HG02759 (cell line): ENCODE results near the gene NCKAP5L.

Source experiments
- ATAC-seq: cut with Tn5 transposase; IDR thresholded peaks from one replicate; pipeline ENCODE4 v1.9.1; 2021; ENCODE audit warnings: mild to moderate bottlenecking, moderate library complexity; ENCODE audit not compliant: unreplicated experiment

NCKAP5L gene

DNA sequence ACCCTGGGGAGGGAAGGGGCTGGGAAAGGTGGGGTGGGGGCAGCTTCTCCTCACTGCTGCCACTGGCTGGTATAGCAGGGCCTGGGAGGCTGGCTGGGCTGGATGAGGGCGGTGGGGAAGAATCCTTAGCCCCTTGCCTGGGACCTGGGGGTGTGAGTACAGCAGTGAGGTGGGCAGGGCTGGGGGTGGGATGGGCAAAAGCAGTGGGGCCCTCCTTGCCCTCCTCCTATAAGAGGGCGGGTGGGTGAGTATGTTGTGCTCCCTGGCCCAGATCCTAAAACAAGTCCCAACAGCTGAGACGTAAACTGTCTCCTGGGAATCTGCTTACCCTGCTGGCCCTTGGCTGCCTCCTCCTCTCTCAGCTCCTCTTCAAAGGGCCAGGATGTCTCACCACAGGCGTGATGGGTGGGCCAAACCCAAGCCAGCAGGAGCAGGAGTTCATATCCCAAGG lies 2.2 kb downstream of the NCKAP5L start:
- no peak for ATAC-seq

DNA sequence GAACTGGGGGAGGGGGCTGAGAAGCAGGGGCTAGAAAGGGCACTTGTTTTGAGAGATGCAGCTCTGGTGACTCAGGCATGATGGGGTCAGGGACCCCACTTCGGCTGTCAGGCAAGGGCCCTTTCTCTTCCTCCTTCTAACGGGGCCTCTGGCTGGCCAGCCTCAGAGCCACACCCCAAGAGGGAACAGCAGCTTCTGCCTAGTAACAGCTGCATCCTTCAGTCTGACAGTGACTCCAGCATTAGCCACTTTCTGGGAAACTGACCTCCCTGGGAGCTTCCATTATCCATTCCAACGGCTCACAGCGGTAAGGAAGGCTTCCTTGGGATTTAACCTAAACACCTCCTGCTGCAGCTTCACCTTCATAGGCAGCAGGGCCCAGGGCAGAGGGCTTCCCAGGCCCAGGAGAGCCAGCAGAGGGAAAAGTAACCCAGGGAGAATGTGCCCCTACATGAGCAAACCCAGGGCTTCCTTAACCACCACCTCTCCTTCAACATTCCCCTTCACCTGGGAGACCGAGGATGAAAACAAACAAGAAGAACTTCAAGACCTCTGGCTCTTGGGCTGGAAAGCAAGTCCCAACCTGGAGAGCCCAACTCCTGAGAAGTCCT lies 2.7 kb downstream of the NCKAP5L start:
- no peak for ATAC-seq

DNA sequence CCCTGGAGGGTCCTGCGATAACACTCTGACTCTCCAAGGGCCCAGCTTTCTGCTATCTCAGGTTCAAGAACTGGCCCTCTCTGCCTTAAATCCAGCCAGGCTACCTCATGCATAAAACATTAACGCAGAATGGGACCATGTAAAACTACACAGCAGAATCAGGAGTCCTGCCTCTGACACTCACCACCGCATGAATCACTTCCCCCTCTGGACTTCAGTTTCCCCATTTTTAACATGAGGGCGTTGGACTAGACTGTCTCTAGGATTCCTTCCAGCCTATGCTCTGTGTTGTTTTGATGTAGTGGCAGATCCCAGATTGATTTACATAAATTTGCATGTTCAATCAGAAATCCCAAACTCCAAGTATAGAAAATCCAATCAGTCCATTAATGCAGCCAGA lies 3.3 kb downstream of the NCKAP5L start:
- ATAC-seq = no peak

DNA sequence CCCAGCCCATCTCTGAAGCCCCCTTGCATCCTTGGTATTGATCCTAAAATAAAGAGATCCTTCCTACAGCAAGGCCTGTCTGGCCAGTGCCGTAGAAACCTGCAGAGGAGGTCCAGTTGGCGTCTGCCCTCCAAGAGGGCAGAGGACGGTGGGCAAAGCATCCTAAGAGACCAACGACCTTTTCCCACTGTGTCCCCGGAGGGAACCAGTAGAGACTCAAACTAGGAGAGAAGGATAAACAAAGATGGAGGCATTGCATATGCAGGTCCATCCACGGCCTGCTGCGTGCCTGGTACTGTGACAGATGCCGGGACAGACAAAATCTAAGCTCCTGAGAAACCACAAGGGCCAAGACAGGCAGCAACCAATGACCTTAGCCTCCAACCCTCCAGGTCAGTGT lies 3.8 kb downstream of the NCKAP5L start:
- ATAC-seq = no peak

DNA sequence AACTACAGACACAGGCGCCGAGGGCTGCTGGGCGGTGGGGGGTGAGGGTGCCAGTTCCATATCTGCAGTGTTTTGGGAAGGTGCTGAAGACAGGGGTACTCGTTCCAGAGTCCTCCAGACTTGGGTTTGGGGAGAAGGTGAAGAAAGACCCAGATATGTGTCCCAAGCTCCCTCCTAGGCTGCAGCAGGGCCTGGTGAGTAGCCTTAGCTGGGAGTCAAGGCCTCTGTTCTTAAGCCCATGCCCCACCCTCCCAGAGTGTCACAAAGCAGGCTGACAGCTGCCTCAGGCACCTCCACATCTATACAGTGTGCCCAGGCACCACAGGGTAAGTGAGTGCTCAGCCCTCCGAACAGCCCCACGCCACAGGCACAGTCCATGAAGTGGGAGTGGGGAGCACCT lies 4.3 kb downstream of the NCKAP5L start:
- ATAC-seq = no peak

DNA sequence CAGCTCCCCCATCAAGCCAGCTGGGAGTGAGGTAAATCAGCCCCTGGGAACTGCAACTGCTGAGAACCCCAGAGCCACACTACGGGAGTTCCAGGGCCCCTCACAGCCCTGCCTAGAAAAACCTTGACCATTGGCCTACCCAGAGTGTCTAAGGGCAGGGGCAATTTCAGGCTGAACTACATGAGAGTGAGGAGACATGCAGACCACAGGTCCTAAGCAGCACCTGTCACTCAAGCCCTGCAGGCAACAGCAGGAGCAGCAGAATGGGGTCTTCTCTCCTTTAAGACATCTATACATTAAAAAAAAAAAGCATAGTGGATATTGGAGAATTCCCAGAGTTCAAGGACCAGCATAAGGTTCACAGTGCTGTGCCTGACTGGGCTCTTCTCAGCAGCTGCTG lies 4.9 kb downstream of the NCKAP5L start:
- no peak for ATAC-seq

DNA sequence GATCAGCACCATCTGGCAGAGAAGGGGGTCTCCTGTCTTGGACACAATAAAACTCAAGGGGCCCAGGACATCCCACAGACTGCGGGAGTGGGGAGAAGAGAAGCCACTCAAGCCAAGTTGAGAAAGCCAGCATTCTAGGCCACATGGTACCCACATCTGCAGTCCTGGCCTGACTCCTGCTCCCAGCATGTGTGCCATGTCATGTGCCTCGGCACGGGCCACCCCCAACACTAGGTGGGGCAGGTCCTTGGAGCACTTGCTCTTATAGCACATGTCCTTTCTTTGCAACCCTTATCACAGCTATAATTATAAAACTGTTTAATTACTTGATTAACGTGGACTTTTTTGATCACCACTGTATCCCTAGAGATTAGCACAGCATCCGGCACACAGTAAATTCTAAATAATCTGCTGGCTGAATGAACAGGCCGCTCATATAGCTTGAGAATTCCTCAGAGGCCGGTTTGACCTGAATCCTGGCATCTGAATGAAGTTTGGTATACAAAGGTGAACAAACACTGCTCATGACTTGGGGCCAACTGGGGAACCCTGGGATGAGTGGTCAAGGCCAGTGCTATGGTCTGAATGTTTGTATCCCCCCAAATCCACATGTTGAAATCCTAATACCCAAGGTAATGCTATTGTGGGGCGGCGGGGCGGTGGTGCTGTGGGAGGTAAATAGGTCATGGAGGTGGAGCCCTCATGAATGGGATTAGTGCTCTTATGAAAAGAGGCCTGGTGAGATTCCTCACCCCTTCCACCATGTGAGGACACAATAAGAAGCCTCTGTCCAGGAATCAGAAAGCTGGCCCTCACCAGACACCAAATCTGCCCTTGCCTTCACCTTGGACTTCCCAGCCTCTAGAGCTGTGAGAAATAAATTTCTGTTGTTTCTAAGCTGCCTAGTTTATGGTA lies 6.6 kb downstream of the NCKAP5L start:
- no peak for ATAC-seq

DNA sequence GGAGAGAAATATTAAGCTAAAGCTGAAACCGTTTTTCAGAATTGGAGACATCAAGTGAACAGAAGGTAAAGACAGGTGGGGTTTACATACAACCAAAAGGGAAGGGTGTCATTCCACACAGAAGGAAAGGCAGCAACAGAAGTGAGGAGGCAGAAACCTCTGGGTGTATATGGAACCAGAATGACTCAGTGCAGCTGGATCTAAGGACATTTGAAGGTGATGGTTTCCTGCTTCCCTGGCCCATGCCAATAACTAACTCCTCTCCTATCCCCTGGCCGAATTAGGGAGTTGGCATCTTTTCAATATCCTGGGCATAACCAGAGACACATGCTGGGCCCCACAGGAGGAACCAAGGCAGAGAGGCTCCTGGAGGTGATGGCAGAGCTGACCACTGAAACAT lies 8.4 kb downstream of the NCKAP5L start:
- ATAC-seq = no peak

DNA sequence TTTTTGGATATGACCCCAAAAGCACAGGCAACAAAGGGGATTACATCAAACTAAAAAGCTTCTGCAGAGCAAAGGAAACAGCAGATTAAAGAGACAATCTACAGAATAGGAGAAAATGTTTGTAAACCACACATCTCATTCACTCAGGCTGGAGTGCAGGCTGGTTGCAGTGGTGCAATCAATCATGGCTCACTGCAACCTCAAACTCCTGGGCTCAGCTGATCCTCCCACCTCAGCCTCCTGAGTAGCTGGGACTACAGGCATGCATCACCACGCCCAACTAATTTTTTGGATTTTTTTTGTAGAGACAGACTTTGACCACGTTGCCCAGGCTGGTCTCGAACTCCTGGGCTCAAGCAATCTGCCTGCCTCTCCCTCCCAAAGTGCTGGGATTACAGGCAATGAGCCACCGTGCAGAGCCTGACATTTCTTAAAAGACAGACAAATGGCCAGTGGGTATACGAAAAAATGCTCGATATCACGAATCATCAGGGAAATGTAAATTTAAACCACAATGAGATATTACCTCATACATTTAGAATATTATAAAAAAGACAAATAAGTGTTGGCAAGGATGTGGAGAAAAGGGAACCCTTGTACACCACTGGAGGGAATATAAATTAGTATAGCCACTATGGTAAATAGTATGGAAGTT lies 9.8 kb downstream of the NCKAP5L start:
- no peak for ATAC-seq

DNA sequence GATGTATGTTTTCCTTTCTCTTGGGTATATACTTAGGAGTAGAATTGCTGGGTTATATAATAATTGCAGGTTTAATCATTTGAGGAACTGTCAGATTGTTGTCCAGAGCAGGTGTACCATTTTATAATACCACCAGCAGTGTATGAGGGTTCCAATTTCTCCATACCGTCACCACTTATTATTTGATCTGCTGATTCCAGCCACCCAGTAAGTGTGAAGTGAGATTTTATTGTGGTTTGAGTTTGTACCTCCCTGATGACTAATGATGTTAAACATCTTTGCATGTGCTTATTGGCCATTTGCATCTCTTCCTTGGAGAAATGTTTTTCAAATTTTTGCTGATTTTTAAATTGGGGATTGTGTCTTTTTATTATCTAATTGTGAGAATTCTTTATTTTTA lies 15.1 kb downstream of the NCKAP5L start:
- no peak for ATAC-seq

DNA sequence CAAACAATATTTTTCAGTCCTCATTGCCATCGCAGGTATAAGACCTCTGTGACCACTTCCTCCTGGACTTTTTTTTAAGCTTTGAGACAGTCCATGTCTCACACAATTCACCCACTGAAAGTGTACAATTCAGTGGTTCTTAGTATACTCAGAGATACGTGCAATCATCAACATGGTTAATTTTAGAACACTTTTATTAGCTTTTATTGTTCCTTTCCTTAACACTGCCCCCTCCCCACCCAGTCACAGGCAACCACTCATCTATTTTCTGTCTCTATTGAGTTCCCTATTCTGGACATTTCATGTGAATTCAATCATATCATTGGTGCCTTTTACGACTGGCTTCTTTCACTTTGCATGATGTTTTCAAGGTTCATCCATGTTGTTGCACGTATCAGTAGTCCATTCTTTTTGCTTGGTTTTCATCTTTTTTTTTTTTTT lies 16.2 kb downstream of the NCKAP5L start:
- no peak for ATAC-seq

DNA sequence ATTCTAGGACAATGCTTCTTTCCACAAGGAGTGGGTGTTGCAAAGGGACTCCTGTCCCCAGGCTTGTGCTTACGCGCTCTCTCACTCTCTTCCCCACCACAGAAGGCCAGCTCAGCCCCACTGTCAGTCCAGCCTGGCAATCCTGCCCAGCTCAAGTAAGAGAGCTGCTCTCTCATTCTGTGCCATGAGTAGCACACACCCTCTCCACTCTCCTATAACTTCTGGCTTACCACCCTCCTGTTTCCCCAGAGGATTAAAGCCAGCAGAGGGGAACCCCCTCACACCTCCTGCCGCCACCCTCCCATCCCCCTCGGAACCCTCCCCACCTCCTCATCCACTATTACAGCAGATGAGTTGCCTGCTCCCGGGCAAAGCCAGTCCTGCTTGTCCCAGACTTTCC lies 17.1 kb downstream of the NCKAP5L start:
- ATAC-seq = no peak

DNA sequence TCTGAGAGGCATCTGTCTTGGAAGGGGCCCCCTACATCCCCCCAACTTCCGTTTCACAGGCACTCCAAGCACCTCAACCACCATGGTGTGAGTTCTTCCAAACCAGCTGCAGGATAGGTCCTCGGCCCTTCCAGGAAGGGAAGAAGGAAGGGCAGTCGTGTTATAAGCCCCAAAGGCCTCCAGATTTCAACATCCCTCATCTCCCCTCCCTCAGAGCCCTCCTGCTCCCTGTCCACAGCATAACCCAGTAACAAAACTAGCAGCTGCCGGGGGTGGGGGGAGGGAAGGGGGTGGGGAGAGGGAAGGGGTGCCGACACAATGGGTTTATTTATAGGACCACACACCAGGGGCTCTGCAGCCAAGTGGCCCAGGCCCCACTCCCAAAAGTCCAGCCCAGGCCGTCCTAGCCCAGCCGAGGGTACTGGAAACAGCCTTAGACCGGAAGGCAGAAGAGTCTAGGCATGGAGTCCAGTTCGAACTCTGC lies 18.3 kb downstream of the NCKAP5L start:
- no peak for ATAC-seq

DNA sequence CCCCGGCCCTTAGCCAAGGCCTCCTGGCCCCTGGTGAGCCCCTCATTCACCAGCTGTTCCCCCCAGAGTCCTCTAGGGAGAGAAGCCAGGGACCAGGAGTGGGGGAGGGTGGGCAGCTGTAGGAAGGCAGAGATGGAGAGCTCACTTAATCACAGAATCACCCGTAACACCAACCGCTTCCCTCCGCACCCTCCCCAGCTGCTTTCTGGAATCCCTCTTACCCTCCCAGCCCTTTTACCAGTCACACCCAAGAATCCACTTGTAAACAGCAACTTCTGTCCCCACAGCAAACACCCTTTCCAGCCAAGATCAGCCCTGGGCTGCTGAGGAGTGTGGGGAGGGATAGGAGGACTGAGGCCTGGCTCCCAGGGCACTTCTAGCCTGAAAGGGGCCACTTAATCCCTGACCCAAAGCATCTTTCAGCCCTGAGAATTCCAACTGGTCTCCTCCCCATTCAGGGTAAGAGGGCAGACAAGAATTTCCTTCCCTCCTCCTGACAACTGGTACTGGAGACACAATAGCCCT lies 18.8 kb downstream of the NCKAP5L start:
- ATAC-seq = no peak

DNA sequence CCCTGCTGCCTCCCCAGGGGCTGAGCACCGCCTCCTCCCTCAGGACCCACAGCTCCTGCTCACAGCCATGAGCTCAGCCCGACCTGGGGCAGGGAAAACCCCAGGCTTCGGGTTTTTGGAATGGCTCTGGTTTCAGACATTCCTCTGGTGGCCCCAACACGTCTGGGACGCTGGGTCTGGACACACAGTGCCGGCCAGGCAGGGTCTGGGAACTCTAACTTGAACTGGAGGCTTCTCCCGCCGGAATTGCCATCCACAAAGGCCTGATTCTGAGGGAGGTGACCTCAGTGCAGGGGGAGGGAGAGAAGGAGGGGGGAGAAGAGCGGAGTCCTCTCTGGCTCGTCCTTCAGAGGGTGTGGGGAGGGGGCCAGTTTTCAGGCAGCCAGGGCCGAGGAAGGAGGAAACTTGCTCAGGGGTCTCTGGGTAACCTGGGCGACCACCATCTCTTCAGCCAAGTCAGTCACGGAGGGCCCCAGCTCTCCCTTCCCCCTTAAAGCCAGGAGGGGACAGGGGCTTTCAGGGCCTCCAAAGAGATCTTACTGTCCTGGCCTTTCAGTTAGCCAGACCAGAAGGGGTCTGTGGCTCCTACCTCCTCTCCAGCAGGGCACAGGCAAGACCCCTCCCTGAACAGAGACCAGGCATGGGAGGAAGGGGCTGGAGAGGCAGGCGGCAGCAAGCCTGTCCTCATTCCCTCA lies 19.4 kb downstream of the NCKAP5L start:
- ATAC-seq = no peak

DNA sequence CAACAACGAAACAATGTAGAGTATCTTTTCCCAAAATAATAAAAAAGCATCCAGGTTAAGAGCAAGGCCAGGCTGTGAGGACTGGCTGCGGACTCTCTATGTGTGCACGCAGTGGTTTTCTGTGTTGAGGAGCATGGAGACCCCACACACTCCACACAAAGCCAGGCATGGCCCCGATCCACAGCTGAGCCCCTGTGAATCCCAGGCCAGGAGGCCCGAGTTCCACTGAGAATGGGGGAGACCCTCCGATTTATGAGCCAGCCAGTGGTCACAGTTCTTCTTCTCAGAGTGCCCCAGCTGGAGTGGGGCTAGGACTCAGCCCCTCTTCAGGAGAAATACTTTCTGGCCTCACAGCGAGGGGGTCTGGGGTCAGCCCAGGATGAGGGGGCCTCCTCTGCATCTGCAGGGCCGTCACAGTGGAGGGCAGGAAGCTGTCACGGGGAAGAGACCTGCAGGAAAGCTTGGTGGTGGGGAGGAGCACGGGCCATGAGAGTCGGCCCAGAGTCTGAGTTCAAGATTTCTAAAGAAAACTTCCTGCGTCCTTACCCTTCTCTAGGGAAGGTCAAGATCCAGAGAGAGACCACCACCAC lies 20.1 kb downstream of the NCKAP5L start:
- ATAC-seq = no peak

DNA sequence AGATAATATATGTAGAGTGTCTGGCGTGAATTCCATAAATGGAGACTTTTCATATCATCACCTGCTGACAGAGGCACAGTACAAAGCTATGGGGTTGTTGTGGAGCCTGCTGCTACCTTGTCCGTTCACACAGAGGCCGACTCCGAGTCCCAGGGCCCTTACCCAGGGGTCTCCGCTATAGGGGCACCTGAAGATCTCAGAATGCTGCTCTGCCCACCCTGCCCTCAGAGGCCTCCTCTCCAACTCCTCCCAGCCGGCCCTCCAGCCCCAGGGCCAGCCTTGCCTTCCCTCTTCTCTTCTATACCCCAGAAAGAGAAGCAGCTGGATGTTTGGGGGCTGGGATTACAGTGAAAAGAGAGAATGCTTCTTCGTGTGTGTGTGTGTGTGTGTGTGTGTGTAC lies 21.3 kb downstream of the NCKAP5L start:
- ATAC-seq = no peak

DNA sequence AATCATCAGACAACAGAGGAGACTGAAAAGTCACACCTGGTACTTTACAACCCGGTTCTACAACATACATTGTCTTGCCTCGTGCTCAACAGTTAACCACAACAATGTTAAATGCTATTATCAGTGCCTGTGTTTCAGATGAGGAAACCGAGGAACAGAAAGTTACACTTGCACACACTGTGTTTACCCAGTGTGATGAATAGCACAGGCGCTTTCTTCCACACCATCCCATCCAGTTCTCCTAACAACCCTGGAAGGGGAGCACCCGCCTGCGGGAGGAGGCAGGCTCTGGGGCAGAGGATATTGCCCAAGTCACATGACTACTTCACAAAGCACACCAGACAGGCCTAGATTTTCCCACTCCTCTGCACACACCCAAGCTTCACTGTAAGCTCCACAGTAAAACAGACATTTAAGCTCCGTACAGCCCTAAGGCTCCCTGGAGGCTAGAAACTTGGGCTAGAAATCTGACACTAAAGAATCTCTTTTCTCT lies 21.8 kb downstream of the NCKAP5L start:
- ATAC-seq = no peak

DNA sequence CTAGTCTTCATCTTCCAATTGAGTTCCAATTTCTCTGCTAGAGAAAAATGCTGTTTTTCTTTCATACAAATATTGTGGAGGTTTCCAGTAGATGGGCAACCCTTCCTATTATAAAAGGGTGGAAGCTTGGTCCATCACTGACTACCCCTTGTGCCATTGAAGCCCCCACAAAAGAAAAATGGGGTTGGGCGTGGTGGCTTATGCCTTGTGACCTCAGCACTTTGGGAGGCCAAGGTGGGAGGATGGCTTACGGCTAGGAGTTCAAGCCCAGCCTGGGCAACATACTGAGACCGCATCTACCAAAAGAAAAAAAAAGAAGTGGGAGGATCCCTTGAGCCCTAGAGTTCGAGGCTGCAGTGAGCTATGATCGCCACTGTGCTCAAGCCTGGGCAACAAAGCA lies 22.8 kb downstream of the NCKAP5L start:
- no peak for ATAC-seq

DNA sequence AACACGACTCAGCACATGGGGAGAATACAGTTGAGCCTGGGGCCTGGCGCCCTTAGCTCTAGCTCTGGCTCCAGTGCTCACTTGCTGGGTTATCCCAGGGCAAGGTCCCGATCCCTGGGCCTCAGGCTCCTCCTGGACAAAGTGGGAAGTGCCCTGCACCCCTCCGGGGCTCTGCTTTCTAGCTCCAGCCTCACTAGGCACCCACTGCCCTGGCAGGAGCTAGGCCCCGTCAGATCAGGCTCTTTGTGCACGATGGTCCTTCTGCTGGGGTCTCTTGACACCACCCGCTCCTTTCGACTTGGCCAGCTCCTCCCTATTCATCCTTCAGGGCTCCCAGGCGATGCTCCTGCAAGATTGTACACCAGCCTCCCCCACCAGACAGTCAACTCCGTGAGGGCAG lies 23.4 kb downstream of the NCKAP5L start:
- ATAC-seq = no peak
